Spleen (tissue), 11 donors: ENCODE data around the gene LMBR1. TPM values are rescaled to one million over a fixed set of nuclear protein-coding genes. Genes with fewer than 3 reads are reported as not detected.
"Not testable (repeated sequence)": the region's sequence is repeated elsewhere in the genome, so short reads cannot be mapped to it uniquely, and the experiment has no call there.

ENCODE experiments used
- DNase-seq: peaks from one replicate; pipeline ENCODE4 v3.0.0-alpha.2; 2020
- H3K27ac ChIP-seq, 8 donors: fragments of 200-600 bp; sonication (generic) in 7 of 8; 1 replicate in 4 of 8; 2 replicates in 4 of 8; pipeline versions ENCODE4 v1.5.0 to v1.8.0; 2016 to 2021; ENCODE audit warnings: inconsistent platforms in 4 of 8, mild to moderate bottlenecking in 4 of 8, moderate library complexity in 1 of 8
- H3K27me3 ChIP-seq, 7 donors: fragments of 200-600 bp; sonication (generic) in 6 of 7; replicated peaks in 1 of 7; 1 replicate in 4 of 7; 2 replicates in 3 of 7; pipeline versions ENCODE4 v1.5.0 to v1.8.0; 2016 to 2021; ENCODE audit warnings: inconsistent platforms in 3 of 7, mild to moderate bottlenecking in 1 of 7
- H3K36me3 ChIP-seq, 6 donors: fragments of 200-600 bp; sonication (generic) in 5 of 6; 1 replicate in 4 of 6; 2 replicates in 2 of 6; pipeline versions ENCODE4 v1.5.0 to v1.8.0; 2016 to 2021; ENCODE audit warnings: inconsistent platforms in 2 of 6
- H3K4me1 ChIP-seq, 6 donors: fragments of 200-600 bp; sonication (generic) in 5 of 6; 1 replicate in 3 of 6; 2 replicates in 3 of 6; pipeline versions ENCODE4 v1.5.0 to v1.8.0; 2016 to 2021; ENCODE audit warnings: inconsistent platforms in 3 of 6
- H3K4me3 ChIP-seq, 8 donors: fragments of 200-600 bp; sonication (generic) in 7 of 8; 1 replicate in 4 of 8; 2 replicates in 4 of 8; pipeline versions ENCODE4 v1.5.0 to v1.8.0; 2016 to 2021; ENCODE audit warnings: inconsistent platforms in 4 of 8, mild to moderate bottlenecking in 4 of 8, moderate library complexity in 2 of 8
- H3K9me3 ChIP-seq, 8 donors: fragments of 200-600 bp; sonication (generic) in 7 of 8; 1 replicate in 4 of 8; 2 replicates in 4 of 8; pipeline versions ENCODE4 v1.5.0 to v1.8.0; 2016 to 2021; ENCODE audit warnings: inconsistent platforms in 4 of 8
- CTCF ChIP-seq, 11 experiments: fragments of 200-600 bp in 7 of 11; fragments of 450-650 bp in 4 of 11; sonication (generic) in 4 of 11; IDR thresholded peaks in 8 of 11; conservative IDR thresholded peaks in 3 of 11; 1 replicate in 7 of 11; 2 replicates in 4 of 11; pipeline versions ENCODE4 v1.4.0 to v1.8.0; 2016 to 2021; ENCODE audit warnings: antibody characterized with exemption in 11 of 11, inconsistent platforms in 4 of 11, mild to moderate bottlenecking in 1 of 11
- POLR2A ChIP-seq, 3 donors: fragments of 450-650 bp; IDR thresholded peaks; one replicate each; pipeline ENCODE4 v1.5.1; 2017; ENCODE audit warnings: antibody characterized with exemption in 3 of 3, mild to moderate bottlenecking in 1 of 3
- POLR2AphosphoS5 ChIP-seq, 3 donors: sonication (generic); formaldehyde crosslinking; IDR thresholded peaks; one replicate each; pipeline ENCODE4 v1.5.1; 2017; ENCODE audit warnings: antibody characterized with exemption in 3 of 3
- WGBS, 5 donors: extraction: QIAGEN DNeasy Blood & Tissue Kit in 3 of 5; methylation state at CpG; one replicate each; pipeline versions ENCODE4 v1.1.5 to v1.1.7; 2013 to 2018; 5-methylcytosine and 5-hydroxymethylcytosine counted together
- intact Hi-C: fragments of 100-400 bp; cut with DNase I; formaldehyde crosslinking; loops from one replicate; pipeline ENCODE4 v1.15.0; 2023; ENCODE audit warnings: low total_unique reads
- polyA plus RNA-seq, 3 donors: library from polyadenylated mRNA; stranded (reverse); fragments of 200-250 nt; gene quantifications; one replicate each; pipeline ENCODE4 v1.2.1, GENCODE V29; 2013
- total RNA-seq, 7 donors: library from RNA; depleted of rRNA in 3 of 7; stranded (reverse); fragments of >200 nt in 3 of 7; fragmentation: NEBNext Ultra II Directional in 4 of 7; extraction: Animal tissue kit (Norgen Biotek cat#: 25700) in 4 of 7; gene quantifications; one replicate each; pipeline versions ENCODE4 v1.1.0 to v1.2.1, GENCODE V29; 2016 to 2021
- donor health status: healthy with polysubstance abuse.
- donor health status: DM: no; HTN: no; CAD: no; lungs with moderate emphysema.
- donor health status: DM: no; HTN: no; CAD: no.
- donor health status: Bipolar disorder and iron deficiency.
- donor health status: healthy.
- donor health status: DM: no; HTN: no; CAD: no.
- donor health status: DM: yes; HTN: yes; CAD: no.

The LMBR1 gene
- total and polyA plus RNA-seq, 10 donors, result 4.8 to 88.3 (median 63.7) TPM

GRCh38 chr7:156654511-156655234 lies 238.3 kb downstream of the LMBR1 start:
- 76 to 88% (median 84%) methylated on average over 10 of the region's 10 CpGs for WGBS, 5 donors
- Histone ChIP-seq H3K9me3 (no peaks in the 10 kb centered on the region), H3K4me1 (no peaks in the 10 kb centered on the region), H3K27me3 (peaks cover 0 to 61% (median 5%) of the 10 kb centered on the region in 7 donors), H3K36me3 (no peaks in the 10 kb centered on the region), H3K4me3 (no peak overlapping the region), H3K27ac (no peak overlapping the region)
- intact Hi-C loops, result no loop called here
- no peak for DNase-seq
- no peak for TF ChIP-seq POLR2A (IDR thresholded peaks at IDR 0.05)
- no peak for TF ChIP-seq POLR2AphosphoS5 (IDR thresholded peaks at IDR 0.05)
- no peak for TF ChIP-seq CTCF (IDR thresholded peaks at IDR 0.05 in 8 of 11, conservative IDR thresholded peaks at IDR 0.05 in 3 of 11)

GRCh38 chr7:156652886-156653568 lies 240.0 kb downstream of the LMBR1 start:
- H3K9me3 ChIP-seq, result no peaks in the 10 kb centered on the region
- H3K27ac ChIP-seq, result no peak overlapping the region
- no peaks in the 10 kb centered on the region for H3K36me3 ChIP-seq
- TF ChIP-seq POLR2AphosphoS5 (IDR thresholded peaks at IDR 0.05) (no peak), CTCF (IDR thresholded peaks at IDR 0.05 in 8 of 11, conservative IDR thresholded peaks at IDR 0.05 in 3 of 11) (no peak), POLR2A (IDR thresholded peaks at IDR 0.05) (no peak)
- peaks cover 0 to 68% (median 5%) of the 10 kb centered on the region in 7 donors for H3K27me3 ChIP-seq
- WGBS, 5 donors, result 90 to 95% (median 93%) methylated on average over 8 of the region's 8 CpGs
- no peaks in the 10 kb centered on the region for H3K4me1 ChIP-seq
- H3K4me3 ChIP-seq, result no peak overlapping the region
- intact Hi-C loops, result no loop called here
- DNase-seq, result no peak

GRCh38 chr7:156651474-156651873 lies 241.5 kb downstream of the LMBR1 start:
- Histone ChIP-seq H3K36me3 (no peaks in the 10 kb centered on the region), H3K4me3 (no peak overlapping the region), H3K27me3 (peaks cover 0 to 60% (median 5%) of the 10 kb centered on the region in 7 donors), H3K27ac (no peak overlapping the region), H3K9me3 (no peaks in the 10 kb centered on the region), H3K4me1 (no peaks in the 10 kb centered on the region)
- TF ChIP-seq CTCF (IDR thresholded peaks at IDR 0.05 in 8 of 11, conservative IDR thresholded peaks at IDR 0.05 in 3 of 11), result no peak
- no peak for TF ChIP-seq POLR2AphosphoS5 (IDR thresholded peaks at IDR 0.05)
- TF ChIP-seq POLR2A (IDR thresholded peaks at IDR 0.05), result no peak
- WGBS, 5 donors, result 87 to 92% (median 90%) methylated on average over 4 of the region's 4 CpGs
- DNase-seq, result no peak
- intact Hi-C loops, result no loop called here

DNA sequence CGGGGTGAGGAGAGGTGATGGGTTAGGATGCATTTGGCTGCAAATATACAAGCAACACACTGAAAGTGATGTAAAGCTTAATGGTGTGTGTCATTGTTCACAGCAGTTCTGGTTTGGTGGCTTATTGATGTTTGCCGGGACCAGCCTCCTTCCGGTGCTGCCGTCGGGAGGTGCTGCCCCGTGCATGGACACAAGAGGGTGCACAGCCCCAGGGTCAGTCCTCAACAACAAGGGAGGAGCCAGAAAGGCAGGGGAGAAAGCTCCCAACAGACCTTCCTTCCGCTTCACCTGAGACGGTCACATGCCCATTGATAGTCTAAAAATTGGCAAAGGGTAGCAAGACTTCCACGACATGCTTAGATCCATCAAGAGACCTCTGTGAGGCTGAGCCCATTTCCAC lies 242.9 kb downstream of the LMBR1 start:
- H3K9me3 ChIP-seq, result no peaks in the 10 kb centered on the region
- H3K27ac ChIP-seq, result no peak overlapping the region
- no peaks in the 10 kb centered on the region for H3K4me1 ChIP-seq
- no peak for TF ChIP-seq CTCF (IDR thresholded peaks at IDR 0.05 in 8 of 11, conservative IDR thresholded peaks at IDR 0.05 in 3 of 11)
- TF ChIP-seq POLR2AphosphoS5 (IDR thresholded peaks at IDR 0.05), result no peak
- no peak for TF ChIP-seq POLR2A (IDR thresholded peaks at IDR 0.05)
- H3K36me3 ChIP-seq, result no peaks in the 10 kb centered on the region
- intact Hi-C loops, result no loop called here
- 55 to 86% (median 70%) methylated on average over 9 of the region's 9 CpGs for WGBS, 5 donors
- peaks cover 0 to 50% (median 5%) of the 10 kb centered on the region in 7 donors for H3K27me3 ChIP-seq
- DNase-seq, result no peak
- no peak overlapping the region for H3K4me3 ChIP-seq

DNA sequence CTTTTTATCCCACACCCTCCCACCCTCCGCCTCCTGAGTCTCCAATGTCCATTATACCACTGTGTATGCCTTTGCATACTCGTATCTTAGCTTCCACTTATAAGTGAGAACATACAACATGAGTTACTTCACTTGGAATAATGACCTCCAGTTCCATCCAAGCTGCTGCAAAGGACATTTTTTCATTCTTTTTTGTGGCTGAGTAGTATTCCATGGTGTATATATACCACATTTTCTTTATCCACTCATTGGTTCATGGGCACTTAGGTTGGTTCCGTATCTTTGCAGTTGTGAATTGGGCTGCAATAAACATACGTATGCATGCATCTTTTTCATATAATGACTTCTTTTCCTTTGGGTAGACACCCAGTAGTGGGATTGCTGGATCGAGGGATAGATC lies 245.7 kb downstream of the LMBR1 start:
- H3K36me3 ChIP-seq, H3K9me3 ChIP-seq, H3K4me1 ChIP-seq, H3K27ac ChIP-seq, DNase-seq, H3K4me3 ChIP-seq, intact Hi-C loops: not testable (repeated sequence)
- WGBS, 5 donors, result 90 to 96% (median 95%) methylated on average over 5 of the region's 5 CpGs
- H3K27me3 ChIP-seq, result peaks cover 0 to 47% (median 5%) of the 10 kb centered on the region in 7 donors
